HCT116 (cell line): ENCODE data around the gene PPARGC1A. TPM values are rescaled to one million over a fixed set of nuclear protein-coding genes. Genes with fewer than 3 reads are reported as not detected.

Experiments used
- ATAC-seq: fragments of 200-7000 bp; cut with Tn5 transposase; 2 replicates; pipeline ENCODE4 v1.9.1; 2020; ENCODE audit warnings: mild to moderate bottlenecking, moderate library complexity
- BruUV-seq: library from RNA; stranded (reverse); fragments of 400-500 nt; replicated peaks from 2 replicates; lab custom pipeline; 2021; lab: Mats Ljungman, UMichigan
- CTCF ChIA-PET: fragments of 300-600 bp; sonication (Branson Sonifier 250); formaldehyde crosslinking; loops from one replicate; lab custom pipeline; 2021; ENCODE audit warnings: antibody characterized with exemption; lab: Charles Lee
- POLR2A ChIA-PET: fragments of 300-600, 350-600 bp; sonication (Branson Sonifier 250); formaldehyde crosslinking; loops from one replicate; lab custom pipeline; 2021; ENCODE audit warnings: antibody characterized with exemption; lab: Charles Lee
- RAD21 ChIA-PET, 2 experiments: fragments of 300-600 bp; sonication (Branson Sonifier 250); formaldehyde crosslinking; loops; one replicate each; lab custom pipeline; 2023; ENCODE audit warnings: low total read pairs in 2 of 2; ENCODE audit not compliant: uncharacterized antibody in 2 of 2, unreplicated experiment in 2 of 2, low non-redundant PET in 1 of 2; lab: Charles Lee
- DNase-seq: peaks from one replicate; pipeline ENCODE4 v3.0.0-alpha.2; 2010; ENCODE audit warnings: low read depth, low spot score
- H2AFZ ChIP-seq: fragments of 200-600 bp; shearing (Covaris generic), sonication (generic); 2 replicates; pipeline ENCODE4 v1.6.1; 2017; ENCODE audit warnings: low read depth, mixed run types, mixed read lengths, antibody characterized with exemption, low read length; ENCODE audit not compliant: poor library complexity, severe bottlenecking
- H3K27ac ChIP-seq: 2 replicates; pipeline ENCODE4 v1.5.1; 2012; ENCODE audit warnings: low read depth, low read length
- H3K27me3 ChIP-seq: fragments of 200-600 bp; sonication (generic); 2 replicates; pipeline ENCODE4 v1.6.1; 2016; ENCODE audit warnings: mixed run types, low read length, mixed read lengths; ENCODE audit not compliant: insufficient read depth
- H3K36me3 ChIP-seq, 2 experiments: fragments of 200-500 bp in 1 of 2; fragments of 200-600 bp in 1 of 2; sonication (Bioruptor generic) in 1 of 2; sonication (generic) in 1 of 2; 2 replicates each; pipeline versions ENCODE4 v1.5.1 to v1.6.1; 2014 to 2016; ENCODE audit warnings: low read length in 2 of 2, inconsistent platforms in 1 of 2, mixed read lengths in 1 of 2, mixed run types in 1 of 2; ENCODE audit not compliant: insufficient read depth in 2 of 2, control insufficient read depth in 1 of 2
- H3K4me1 ChIP-seq, 2 experiments: fragments of 200-600 bp in 1 of 2; sonication (generic) in 1 of 2; 2 replicates each; pipeline versions ENCODE4 v1.5.1 to v1.6.1; 2012 to 2017; ENCODE audit warnings: low read length in 2 of 2, inconsistent platforms in 1 of 2, mild to moderate bottlenecking in 1 of 2, mixed read lengths in 1 of 2, mixed run types in 1 of 2, moderate library complexity in 1 of 2; ENCODE audit not compliant: insufficient read depth in 2 of 2, control insufficient read depth in 1 of 2
- H3K4me2 ChIP-seq: fragments of 200-600 bp; sonication (generic); 2 replicates; pipeline ENCODE4 v1.6.1; 2017; ENCODE audit warnings: mixed run types, low read length, mixed read lengths
- H3K4me3 ChIP-seq, 2 experiments: fragments of 200-600 bp in 1 of 2; sonication (generic) in 1 of 2; replicated peaks in 1 of 2; 2 replicates each; pipeline ENCODE4 v1.5.1; 2011 to 2016; ENCODE audit warnings: low read length in 2 of 2, control low read depth in 1 of 2, low read depth in 1 of 2, mild to moderate bottlenecking in 1 of 2, mixed read lengths in 1 of 2, mixed run types in 1 of 2
- H3K79me2 ChIP-seq: fragments of 200-600 bp; sonication (generic); 2 replicates; pipeline ENCODE4 v1.6.1; 2017; ENCODE audit warnings: mild to moderate bottlenecking, mixed run types, low read length, moderate library complexity, mixed read lengths; ENCODE audit not compliant: insufficient read depth
- H3K9ac ChIP-seq: fragments of 200-600 bp; sonication (generic); 2 replicates; pipeline ENCODE4 v1.6.1; 2016; ENCODE audit warnings: low read length, mixed read lengths
- H3K9me2 ChIP-seq: fragments of 200-600 bp; sonication (generic), shearing (Covaris generic); 2 replicates; pipeline ENCODE4 v1.6.1; 2017; ENCODE audit warnings: mixed run types, mild to moderate bottlenecking, moderate library complexity; ENCODE audit not compliant: insufficient read depth
- H3K9me3 ChIP-seq, 2 experiments: fragments of 200-500 bp in 1 of 2; fragments of 200-600 bp in 1 of 2; sonication (Bioruptor generic) in 1 of 2; sonication (generic) in 1 of 2; 2 replicates each; pipeline ENCODE4 v1.6.1; 2014 to 2017; ENCODE audit warnings: low read length in 2 of 2, mixed read lengths in 2 of 2, inconsistent platforms in 1 of 2, low read depth in 1 of 2, mild to moderate bottlenecking in 1 of 2, mixed run types in 1 of 2, moderate library complexity in 1 of 2; ENCODE audit not compliant: control insufficient read depth in 1 of 2, insufficient read depth in 1 of 2
- H4K20me1 ChIP-seq: fragments of 200-600 bp; sonication (generic), shearing (Covaris generic); 2 replicates; pipeline ENCODE4 v1.6.1; 2017; ENCODE audit warnings: mixed run types, mild to moderate bottlenecking, moderate library complexity; ENCODE audit not compliant: insufficient read depth
- ATF3 ChIP-seq: IDR thresholded peaks from 2 replicates; pipeline ENCODE4 v1.6.1; 2012
- CBX3 ChIP-seq: IDR thresholded peaks from 2 replicates; pipeline ENCODE4 v1.6.1; 2012; ENCODE audit warnings: low read depth
- CEBPB ChIP-seq: IDR thresholded peaks from 2 replicates; pipeline ENCODE4 v1.6.1; 2012; ENCODE audit warnings: low read depth
- CTCF ChIP-seq, 3 experiments: fragments of 200-600 bp in 1 of 3; sonication (generic) in 1 of 3; IDR thresholded peaks in 2 of 3; conservative IDR thresholded peaks in 1 of 3; 2 replicates each; pipeline ENCODE4 v1.5.1; 2012 to 2017; ENCODE audit warnings: low read depth in 2 of 3, low read length in 2 of 3, antibody characterized with exemption in 1 of 3, borderline replicate concordance in 1 of 3, control low read depth in 1 of 3, mild to moderate bottlenecking in 1 of 3, mixed read lengths in 1 of 3, mixed run types in 1 of 3, moderate library complexity in 1 of 3; ENCODE audit not compliant: insufficient read depth in 1 of 3
- EGR1 ChIP-seq: IDR thresholded peaks from 2 replicates; pipeline ENCODE4 v1.6.1; 2012; ENCODE audit warnings: low read depth
- ELF1 ChIP-seq: IDR thresholded peaks from 2 replicates; pipeline ENCODE4 v1.6.1; 2012; ENCODE audit warnings: low read depth, borderline replicate concordance
- EZH2 ChIP-seq: fragments of 200-600 bp; sonication (generic); IDR thresholded peaks from 2 replicates; pipeline ENCODE4 v1.6.1; 2017; ENCODE audit warnings: antibody characterized with exemption, mixed run types
- EZH2phosphoT487 ChIP-seq: fragments of 200-600 bp; IDR thresholded peaks from 2 replicates; pipeline ENCODE4 v1.6.1; 2018; ENCODE audit warnings: antibody characterized with exemption, borderline replicate concordance
- JUND ChIP-seq: IDR thresholded peaks from 2 replicates; pipeline ENCODE4 v1.6.1; 2012
- MAX ChIP-seq: IDR thresholded peaks from 2 replicates; pipeline ENCODE4 v1.6.1; 2012
- POLR2A ChIP-seq: IDR thresholded peaks from 2 replicates; pipeline ENCODE4 v1.7.0; 2011; ENCODE audit warnings: borderline replicate concordance; ENCODE audit not compliant: insufficient read depth, insufficient read length; ENCODE audit errors: extremely low read depth
- POLR2AphosphoS5 ChIP-seq: IDR thresholded peaks from 2 replicates; pipeline ENCODE4 v1.6.1; 2011; ENCODE audit warnings: mild to moderate bottlenecking, low read depth, low read length, moderate library complexity
- REST ChIP-seq: IDR thresholded peaks from 2 replicates; pipeline ENCODE4 v1.6.1; 2012; ENCODE audit warnings: low read depth
- SP1 ChIP-seq: IDR thresholded peaks from 2 replicates; pipeline ENCODE4 v1.6.1; 2012; ENCODE audit warnings: low read depth
- SRF ChIP-seq: IDR thresholded peaks from 2 replicates; pipeline ENCODE4 v1.6.1; 2012; ENCODE audit warnings: low read depth
- TCF7L2 ChIP-seq: IDR thresholded peaks from 2 replicates; pipeline ENCODE4 v1.7.0; 2011; ENCODE audit warnings: borderline replicate concordance, inconsistent platforms; ENCODE audit not compliant: insufficient read depth, insufficient read length; ENCODE audit errors: extremely low read depth
- YY1 ChIP-seq: IDR thresholded peaks from 2 replicates; pipeline ENCODE4 v1.6.1; 2011; ENCODE audit warnings: low read length, low read depth, moderate library complexity, mild to moderate bottlenecking; ENCODE audit not compliant: insufficient replicate concordance; ENCODE audit errors: extremely low read depth
- ZBTB33 ChIP-seq: IDR thresholded peaks from 2 replicates; pipeline ENCODE4 v1.6.1; 2011; ENCODE audit warnings: mild to moderate bottlenecking, low read length, moderate library complexity; ENCODE audit not compliant: insufficient replicate concordance; ENCODE audit errors: extremely low read depth
- ZFX ChIP-seq: fragments of 450-650 bp; IDR thresholded peaks from 2 replicates; pipeline ENCODE4 v1.6.1; 2017
- ZNF274 ChIP-seq: fragments of 200-500 bp; sonication (Bioruptor generic); IDR thresholded peaks from 2 replicates; pipeline ENCODE4 v1.6.1; 2014; ENCODE audit warnings: mild to moderate bottlenecking, low read depth, low read length, inconsistent platforms
- intact Hi-C: fragments of 100-400 bp; cut with micrococcal nuclease; formaldehyde crosslinking; loops from 2 replicates; pipeline ENCODE4 v1.10.0; 2022
- total RNA-seq: library from RNA; stranded (reverse); gene quantifications from one replicate; pipeline ENCODE4 v1.2.1, GENCODE V29; 2021; ENCODE audit not compliant: unreplicated experiment

Gene PPARGC1A
- total RNA-seq, 1 experiment from 2014 or later = not detected

GRCh38 chr4:23838607-23839006 is 51.2 kb downstream of the PPARGC1A start:
- DNase-seq = no peak
- no peak for TF ChIP-seq EGR1
- TF ChIP-seq CBX3 = no peak
- no peak for TF ChIP-seq REST
- TF ChIP-seq POLR2AphosphoS5 = no peak
- TF ChIP-seq ZFX = no peak
- no peak for TF ChIP-seq MAX
- TF ChIP-seq ELF1 = no peak
- no peak for TF ChIP-seq SP1
- no peak for TF ChIP-seq YY1
- TF ChIP-seq JUND = no peak
- no peak for TF ChIP-seq POLR2A
- TF ChIP-seq EZH2 = no peak
- no peak for TF ChIP-seq ZNF274
- no peak for TF ChIP-seq ZBTB33
- TF ChIP-seq CEBPB = no peak
- no peak for TF ChIP-seq ATF3
- no peak for TF ChIP-seq CTCF (IDR thresholded peaks at IDR 0.05 in 2 of 3, conservative IDR thresholded peaks at IDR 0.05 in 1 of 3; ENCODE audit: borderline replicate concordance in 1 of 3, insufficient read depth in 1 of 3, low read depth in 2 of 3, low read length in 2 of 3)
- TF ChIP-seq SRF = no peak
- TF ChIP-seq TCF7L2 = no peak
- TF ChIP-seq EZH2phosphoT487 = no peak
- Histone ChIP-seq H3K9me3 (peaks cover 3 to 18% of the 10 kb centered on the region in 2 experiments; a peak in 2 of 4 replicates), H3K36me3 (no peaks in the 10 kb centered on the region), H3K9me2 (no peaks in the 10 kb centered on the region), H3K4me1 (no peaks in the 10 kb centered on the region), H2AFZ (no peak overlapping the region), H3K4me2 (no peak overlapping the region), H3K79me2 (no peaks in the 10 kb centered on the region), H3K27me3 (no peaks in the 10 kb centered on the region), H3K27ac (no peak overlapping the region), H3K4me3 (no peak overlapping the region), H3K9ac (no peak overlapping the region), H4K20me1 (no peaks in the 10 kb centered on the region)
- intact Hi-C loops = no loop called here
- ChIA-PET CTCF (no interaction called here), POLR2A (no interaction called here), RAD21 (no interaction called here)
- no TSS peak for BruUV-seq
- ATAC-seq = no peak
